ENCODE results near the gene CORO2B.

The CORO2B gene

GRCh38 chr15:68666120-68666811, 87.5 kb downstream of the CORO2B start:
- Histone ChIP-seq H3F3A (ENCODE audit: insufficient read depth) (no peaks in the 10 kb centered on the region), H3K36me3 (ENCODE audit: low read length) (no peaks in the 10 kb centered on the region), H4K20me1 (ENCODE audit: low read depth, low read length) (no peaks in the 10 kb centered on the region), H3K4me2 (ENCODE audit: low read depth, low read length, poor library complexity, severe bottlenecking) (no peak overlapping the region), H2AFZ (ENCODE audit: low read depth, low read length, severe bottlenecking) (no peak overlapping the region), H3K9me3 (ENCODE audit: insufficient read depth, low read length) (no peaks in the 10 kb centered on the region), H3K79me2 (ENCODE audit: insufficient read depth, low read length) (no peaks in the 10 kb centered on the region), H3K9me2 (replicated peaks; ENCODE audit: insufficient read depth, low read length) (no peaks in the 10 kb centered on the region), H3K27me3 (ENCODE audit: low read length) (no peaks in the 10 kb centered on the region), H3K9ac (ENCODE audit: low read length) (no peak overlapping the region), H3K4me3 (ENCODE audit: insufficient read depth, low read length, poor library complexity, severe bottlenecking) (no peak overlapping the region), H3K27ac (ENCODE audit: low read depth, low read length) (no peak overlapping the region)
- TF ChIP-seq EZH2phosphoT487 (conservative IDR thresholded peaks at IDR 0.05; ENCODE audit: low read length) (no peak), CTCF (IDR thresholded peaks at IDR 0.05; ENCODE audit: insufficient read depth, low read length, poor library complexity, severe bottlenecking) (no peak)

DNA sequence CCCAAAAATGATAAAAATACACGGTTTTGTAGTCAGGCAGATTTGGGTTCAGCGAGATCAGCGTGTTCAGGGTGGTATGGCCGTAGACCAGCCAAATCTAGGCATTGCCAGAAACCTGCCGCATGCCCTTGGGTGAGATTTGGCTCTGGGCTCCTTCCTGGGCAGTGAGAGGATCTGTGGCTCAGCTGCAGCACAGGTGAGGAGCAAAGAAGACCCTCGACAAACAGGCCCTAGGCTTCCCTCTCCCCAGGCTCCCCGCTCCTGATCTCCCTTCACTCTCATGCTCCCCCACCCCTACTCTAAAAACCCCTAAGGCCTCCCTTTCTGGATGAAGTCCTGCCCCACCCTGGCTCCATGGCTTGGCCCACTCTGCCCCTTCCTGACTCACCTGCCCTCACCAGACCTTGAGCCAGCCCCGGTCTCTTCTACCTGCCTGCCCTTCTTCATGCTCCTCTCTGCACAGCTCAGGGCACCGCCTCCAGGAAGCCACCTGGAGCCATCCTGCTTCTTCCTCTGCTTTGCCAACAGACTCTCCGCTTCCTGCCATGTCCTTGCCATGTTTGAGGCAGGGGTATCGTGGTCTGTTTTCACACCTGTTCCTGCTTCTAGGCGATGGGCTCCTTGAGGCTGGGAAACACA, 88.1 kb downstream of the CORO2B start:
- Histone ChIP-seq H2AFZ (ENCODE audit: low read depth, low read length, severe bottlenecking) (no peak overlapping the region), H3K9me2 (replicated peaks; ENCODE audit: insufficient read depth, low read length) (no peaks in the 10 kb centered on the region), H3K9me3 (ENCODE audit: insufficient read depth, low read length) (no peaks in the 10 kb centered on the region), H3K9ac (ENCODE audit: low read length) (no peak overlapping the region), H3K79me2 (ENCODE audit: insufficient read depth, low read length) (no peaks in the 10 kb centered on the region), H4K20me1 (ENCODE audit: low read depth, low read length) (no peaks in the 10 kb centered on the region), H3K27me3 (ENCODE audit: low read length) (no peaks in the 10 kb centered on the region), H3K27ac (ENCODE audit: low read depth, low read length) (no peak overlapping the region), H3F3A (ENCODE audit: insufficient read depth) (no peaks in the 10 kb centered on the region), H3K4me3 (ENCODE audit: insufficient read depth, low read length, poor library complexity, severe bottlenecking) (no peak overlapping the region), H3K4me2 (ENCODE audit: low read depth, low read length, poor library complexity, severe bottlenecking) (no peak overlapping the region), H3K36me3 (ENCODE audit: low read length) (no peaks in the 10 kb centered on the region)
- TF ChIP-seq EZH2phosphoT487 (conservative IDR thresholded peaks at IDR 0.05; ENCODE audit: low read length) (no peak), CTCF (IDR thresholded peaks at IDR 0.05; ENCODE audit: insufficient read depth, low read length, poor library complexity, severe bottlenecking) (no peak)

GRCh38 chr15:68667800-68668625, 89.2 kb downstream of the CORO2B start:
- Histone ChIP-seq H3K4me2 (ENCODE audit: low read depth, low read length, poor library complexity, severe bottlenecking) (no peak overlapping the region), H3K79me2 (ENCODE audit: insufficient read depth, low read length) (no peaks in the 10 kb centered on the region), H4K20me1 (ENCODE audit: low read depth, low read length) (no peaks in the 10 kb centered on the region), H2AFZ (ENCODE audit: low read depth, low read length, severe bottlenecking) (no peak overlapping the region), H3K9me2 (replicated peaks; ENCODE audit: insufficient read depth, low read length) (no peaks in the 10 kb centered on the region), H3K27ac (ENCODE audit: low read depth, low read length) (no peak overlapping the region), H3K4me3 (ENCODE audit: insufficient read depth, low read length, poor library complexity, severe bottlenecking) (no peak overlapping the region), H3K27me3 (ENCODE audit: low read length) (no peaks in the 10 kb centered on the region), H3F3A (ENCODE audit: insufficient read depth) (no peaks in the 10 kb centered on the region), H3K9me3 (ENCODE audit: insufficient read depth, low read length) (no peaks in the 10 kb centered on the region), H3K36me3 (ENCODE audit: low read length) (no peaks in the 10 kb centered on the region), H3K9ac (ENCODE audit: low read length) (no peak overlapping the region)
- no peak for TF ChIP-seq EZH2phosphoT487 (conservative IDR thresholded peaks at IDR 0.05; ENCODE audit: low read length)
- no peak for TF ChIP-seq CTCF (IDR thresholded peaks at IDR 0.05; ENCODE audit: insufficient read depth, low read length, poor library complexity, severe bottlenecking)
